Measurements from ENCODE around the gene SMC1A.

SMC1A gene

GRCh38 chrX:53333853-53334252 is 88.6 kb downstream of the SMC1A start:
- DNase-seq, result no peak

DNA sequence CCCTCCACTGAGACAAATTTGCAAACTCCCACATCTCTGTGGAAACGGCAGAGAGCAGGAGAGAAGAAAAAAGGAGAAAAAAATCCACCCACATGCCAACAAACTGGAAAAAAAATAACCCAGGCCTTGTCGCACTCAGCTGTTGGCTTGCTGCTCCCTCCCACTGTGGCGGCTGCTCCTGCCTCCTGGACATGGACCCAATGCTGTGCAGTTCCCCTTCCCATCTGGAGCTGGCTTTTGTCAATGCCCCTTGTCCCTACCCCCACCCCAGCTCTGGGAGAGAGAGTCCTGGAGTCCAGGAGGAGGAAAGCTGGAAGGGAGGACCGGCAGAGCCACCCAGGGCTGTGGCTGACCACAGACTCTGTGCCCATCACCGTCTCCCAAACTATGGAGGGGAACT is 90.2 kb downstream of the SMC1A start:
- DNase-seq, result no peak

- no peak for DNase-seq
These were observed 92.1 kb downstream of the SMC1A start for GRCh38 chrX:53330331-53330730.

- DNase-seq, result no peak
These were observed 97.7 kb downstream of the SMC1A start for GRCh38 chrX:53324803-53325202.

All from activated gamma-delta T cell (primary cell).